ENCODE measurements around the gene CMSS1. TPM values are rescaled to one million over a fixed set of nuclear protein-coding genes. Genes with fewer than 3 reads are reported as not detected.

The CMSS1 gene
- total RNA-seq, 1 experiment from 2014 or later = 70.6 TPM

GRCh38 chr3:100062665-100063064 is 245.0 kb downstream of the CMSS1 start (continued):
- TF ChIP-seq SP1 (CRISPR knock-in tag; conservative IDR thresholded peaks at IDR 0.05) (no peak), ZNF416 (CRISPR knock-in tag; IDR thresholded peaks at IDR 0.05) (no peak), SMAD3 (CRISPR knock-in tag; IDR thresholded peaks at IDR 0.05; ENCODE audit: borderline replicate concordance) (no peak), ZNF121 (CRISPR knock-in tag; IDR thresholded peaks at IDR 0.05) (no peak), MXD4 (CRISPR knock-in tag; IDR thresholded peaks at IDR 0.05; ENCODE audit: borderline replicate concordance) (no peak), HMGXB4 (CRISPR knock-in tag; IDR thresholded peaks at IDR 0.05) (no peak), ZNF219 (CRISPR knock-in tag; IDR thresholded peaks at IDR 0.05; ENCODE audit: borderline replicate concordance) (no peak), KAT7 (CRISPR knock-in tag; IDR thresholded peaks at IDR 0.05; ENCODE audit: borderline replicate concordance) (no peak)
- TF ChIP-seq, protein P1, sequence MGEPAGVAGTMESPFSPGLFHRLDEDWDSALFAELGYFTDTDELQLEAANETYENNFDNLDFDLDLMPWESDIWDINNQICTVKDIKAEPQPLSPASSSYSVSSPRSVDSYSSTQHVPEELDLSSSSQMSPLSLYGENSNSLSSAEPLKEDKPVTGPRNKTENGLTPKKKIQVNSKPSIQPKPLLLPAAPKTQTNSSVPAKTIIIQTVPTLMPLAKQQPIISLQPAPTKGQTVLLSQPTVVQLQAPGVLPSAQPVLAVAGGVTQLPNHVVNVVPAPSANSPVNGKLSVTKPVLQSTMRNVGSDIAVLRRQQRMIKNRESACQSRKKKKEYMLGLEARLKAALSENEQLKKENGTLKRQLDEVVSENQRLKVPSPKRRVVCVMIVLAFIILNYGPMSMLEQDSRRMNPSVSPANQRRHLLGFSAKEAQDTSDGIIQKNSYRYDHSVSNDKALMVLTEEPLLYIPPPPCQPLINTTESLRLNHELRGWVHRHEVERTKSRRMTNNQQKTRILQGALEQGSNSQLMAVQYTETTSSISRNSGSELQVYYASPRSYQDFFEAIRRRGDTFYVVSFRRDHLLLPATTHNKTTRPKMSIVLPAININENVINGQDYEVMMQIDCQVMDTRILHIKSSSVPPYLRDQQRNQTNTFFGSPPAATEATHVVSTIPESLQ (CRISPR knock-in tag; IDR thresholded peaks at IDR 0.05) = no peak

- no peaks in the 10 kb centered on the region for H3K36me3 Mint-ChIP-seq
- H3K4me3 Mint-ChIP-seq = no peak overlapping the region
- peak overlapping the region; percentile 52; the same call in 1 of the 2 replicates for H3K27ac Mint-ChIP-seq
- CTCF ChIA-PET = interaction anchor here (0.7 kb wide), 1 partner anchor 217 kb away, joined by 3 read pairs; no protein-coding TSS in a partner anchor
- DNase-seq (ENCODE audit: low spot score) (no peak), ATAC-seq (no peak)
- TF ChIP-seq, protein P2, sequence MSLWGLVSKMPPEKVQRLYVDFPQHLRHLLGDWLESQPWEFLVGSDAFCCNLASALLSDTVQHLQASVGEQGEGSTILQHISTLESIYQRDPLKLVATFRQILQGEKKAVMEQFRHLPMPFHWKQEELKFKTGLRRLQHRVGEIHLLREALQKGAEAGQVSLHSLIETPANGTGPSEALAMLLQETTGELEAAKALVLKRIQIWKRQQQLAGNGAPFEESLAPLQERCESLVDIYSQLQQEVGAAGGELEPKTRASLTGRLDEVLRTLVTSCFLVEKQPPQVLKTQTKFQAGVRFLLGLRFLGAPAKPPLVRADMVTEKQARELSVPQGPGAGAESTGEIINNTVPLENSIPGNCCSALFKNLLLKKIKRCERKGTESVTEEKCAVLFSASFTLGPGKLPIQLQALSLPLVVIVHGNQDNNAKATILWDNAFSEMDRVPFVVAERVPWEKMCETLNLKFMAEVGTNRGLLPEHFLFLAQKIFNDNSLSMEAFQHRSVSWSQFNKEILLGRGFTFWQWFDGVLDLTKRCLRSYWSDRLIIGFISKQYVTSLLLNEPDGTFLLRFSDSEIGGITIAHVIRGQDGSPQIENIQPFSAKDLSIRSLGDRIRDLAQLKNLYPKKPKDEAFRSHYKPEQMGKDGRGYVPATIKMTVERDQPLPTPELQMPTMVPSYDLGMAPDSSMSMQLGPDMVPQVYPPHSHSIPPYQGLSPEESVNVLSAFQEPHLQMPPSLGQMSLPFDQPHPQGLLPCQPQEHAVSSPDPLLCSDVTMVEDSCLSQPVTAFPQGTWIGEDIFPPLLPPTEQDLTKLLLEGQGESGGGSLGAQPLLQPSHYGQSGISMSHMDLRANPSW (CRISPR knock-in tag; conservative IDR thresholded peaks at IDR 0.05; ENCODE audit: low read depth) = no peak
- peak; percentile 51; the same call in 1 of the 2 replicates for TF ChIP-seq GABPB1 (CRISPR knock-in tag; IDR thresholded peaks at IDR 0.05)
- H3K9me3 Mint-ChIP-seq = no peaks in the 10 kb centered on the region
- peaks cover 7% of the 10 kb centered on the region for H3K4me1 Mint-ChIP-seq
- H3K27me3 Mint-ChIP-seq (ENCODE audit: low read depth) = no peaks in the 10 kb centered on the region
- POLR2A ChIA-PET = no interaction called here
These were observed 246.3 kb downstream of the CMSS1 start for GRCh38 chr3:100063929-100064461.

- ChIA-PET CTCF (interaction anchor here (2.0 kb wide), 1 partner anchor 186 kb away, joined by 69 read pairs; no protein-coding TSS in a partner anchor), POLR2A (no interaction called here)
- DNase-seq (ENCODE audit: low spot score) = no peak
- no peak overlapping the region for H3K4me3 Mint-ChIP-seq
- peaks cover 24% of the 10 kb centered on the region for H3K4me1 Mint-ChIP-seq
- ATAC-seq = no peak
- H3K27me3 Mint-ChIP-seq (ENCODE audit: low read depth) = no peaks in the 10 kb centered on the region
- H3K36me3 Mint-ChIP-seq = no peaks in the 10 kb centered on the region
- TF ChIP-seq USF1 (CRISPR knock-in tag; IDR thresholded peaks at IDR 0.05) = no peak
- no peak for TF ChIP-seq ARID4B (CRISPR knock-in tag; IDR thresholded peaks at IDR 0.05; ENCODE audit: borderline replicate concordance)
- no peak for TF ChIP-seq EMX1 (CRISPR knock-in tag; IDR thresholded peaks at IDR 0.05)
- no peak for TF ChIP-seq GABPB1 (CRISPR knock-in tag; IDR thresholded peaks at IDR 0.05)
- TF ChIP-seq ZBTB21 (CRISPR knock-in tag; IDR thresholded peaks at IDR 0.05; ENCODE audit: borderline replicate concordance) = no peak
- TF ChIP-seq IRF2 (CRISPR knock-in tag; IDR thresholded peaks at IDR 0.05; ENCODE audit: borderline replicate concordance, low read depth) = no peak
- no peak for TF ChIP-seq HMGXB4 (CRISPR knock-in tag; IDR thresholded peaks at IDR 0.05)
- no peaks in the 10 kb centered on the region for H3K9me3 Mint-ChIP-seq
- no peak overlapping the region for H3K27ac Mint-ChIP-seq
These were observed 249.9 kb downstream of the CMSS1 start for GRCh38 chr3:100067589-100067988.
